H9 (cell line): ENCODE data around the gene C14orf132. TPM values are rescaled to one million over a fixed set of nuclear protein-coding genes. Genes with fewer than 3 reads are reported as not detected.

Experiments
- DNase-seq: peaks from one replicate; pipeline ENCODE4 v3.0.0-alpha.2; 2017
- H2AFZ ChIP-seq: one replicate; pipeline ENCODE4 v1.6.1; 2013; ENCODE audit warnings: mild to moderate bottlenecking, low read length, control low read depth, moderate library complexity
- H2AK5ac ChIP-seq: 2 replicates; pipeline ENCODE4 v1.6.1; 2013; ENCODE audit warnings: low read length, control low read depth, mixed read lengths; ENCODE audit not compliant: insufficient read length
- H2BK120ac ChIP-seq: one replicate; pipeline ENCODE4 v1.6.1; 2013; ENCODE audit warnings: low read depth, mild to moderate bottlenecking, low read length, control low read depth, inconsistent platforms; ENCODE audit not compliant: poor library complexity, severe bottlenecking
- H2BK12ac ChIP-seq: 2 replicates; pipeline ENCODE4 v1.6.1; 2013; ENCODE audit warnings: low read length, control low read depth, mixed read lengths, low read depth; ENCODE audit not compliant: insufficient read length
- H2BK15ac ChIP-seq: 2 replicates; pipeline ENCODE4 v1.6.1; 2013; ENCODE audit warnings: low read depth, low read length, control low read depth
- H2BK20ac ChIP-seq: one replicate; pipeline ENCODE4 v1.6.1; 2013; ENCODE audit warnings: low read depth, mild to moderate bottlenecking, low read length, control low read depth, inconsistent platforms; ENCODE audit not compliant: poor library complexity, severe bottlenecking
- H2BK5ac ChIP-seq: 2 replicates; pipeline ENCODE4 v1.6.1; 2013; ENCODE audit warnings: low read length, control low read depth, mixed read lengths; ENCODE audit not compliant: insufficient read length
- H3K14ac ChIP-seq: 2 replicates; pipeline ENCODE4 v1.6.1; 2013; ENCODE audit warnings: low read length, control low read depth; ENCODE audit not compliant: insufficient read depth
- H3K18ac ChIP-seq: 2 replicates; pipeline ENCODE4 v1.6.1; 2013; ENCODE audit warnings: low read depth, mild to moderate bottlenecking, mixed read lengths, low read length, control low read depth; ENCODE audit not compliant: insufficient read length
- H3K23ac ChIP-seq: 2 replicates; pipeline ENCODE4 v1.6.1; 2013; ENCODE audit warnings: low read length, control low read depth, mixed read lengths, low read depth; ENCODE audit not compliant: insufficient read length
- H3K23me2 ChIP-seq: 2 replicates; pipeline ENCODE4 v1.6.1; 2013; ENCODE audit warnings: low read depth, mild to moderate bottlenecking, mixed read lengths, low read length, control low read depth; ENCODE audit not compliant: insufficient read length, poor library complexity, severe bottlenecking
- H3K27ac ChIP-seq: 2 replicates; pipeline ENCODE4 v1.5.1; 2013; ENCODE audit warnings: low read length, control low read depth, mixed read lengths, low read depth; ENCODE audit not compliant: insufficient read length
- H3K27me3 ChIP-seq: 2 replicates; pipeline ENCODE4 v1.6.1; 2013; ENCODE audit warnings: low read length, control low read depth, inconsistent platforms; ENCODE audit not compliant: insufficient read depth
- H3K4ac ChIP-seq: 2 replicates; pipeline ENCODE4 v1.6.1; 2013; ENCODE audit warnings: low read depth, mild to moderate bottlenecking, control low read depth, inconsistent platforms, low read length, moderate library complexity
- H3K4me1 ChIP-seq: 2 replicates; pipeline ENCODE4 v1.6.1; 2013; ENCODE audit warnings: low read length, control low read depth, inconsistent platforms; ENCODE audit not compliant: insufficient read depth
- H3K4me2 ChIP-seq: 2 replicates; pipeline ENCODE4 v1.6.1; 2013; ENCODE audit warnings: low read length, control low read depth, mixed read lengths; ENCODE audit not compliant: insufficient read length, insufficient read depth
- H3K56ac ChIP-seq: 2 replicates; pipeline ENCODE4 v1.6.1; 2013; ENCODE audit warnings: low read depth, mild to moderate bottlenecking, mixed read lengths, low read length, control low read depth; ENCODE audit not compliant: insufficient read length
- H3K79me1 ChIP-seq: 2 replicates; pipeline ENCODE4 v1.6.1; 2013; ENCODE audit warnings: low read depth, mild to moderate bottlenecking, moderate library complexity, low read length, control low read depth, inconsistent platforms; ENCODE audit not compliant: insufficient read depth, poor library complexity, severe bottlenecking
- H3K79me2 ChIP-seq: 2 replicates; pipeline ENCODE4 v1.6.1; 2013; ENCODE audit warnings: low read length, control low read depth, inconsistent platforms; ENCODE audit not compliant: insufficient read depth
- H3K9ac ChIP-seq: 2 replicates; pipeline ENCODE4 v1.6.1; 2013; ENCODE audit warnings: low read length, control low read depth, mixed read lengths; ENCODE audit not compliant: insufficient read length; ENCODE audit errors: extremely low read depth
- H3K9me3 ChIP-seq: one replicate; pipeline ENCODE4 v1.6.1; 2013; ENCODE audit warnings: low read depth, low read length, inconsistent platforms; ENCODE audit not compliant: control insufficient read depth
- H3T11ph ChIP-seq: one replicate; pipeline ENCODE4 v1.6.1; 2013; ENCODE audit warnings: mild to moderate bottlenecking, low read length, control low read depth, inconsistent platforms
- H4K20me1 ChIP-seq: one replicate; pipeline ENCODE4 v1.6.1; 2013; ENCODE audit not compliant: control insufficient read depth, insufficient read length, insufficient read depth
- H4K5ac ChIP-seq: 2 replicates; pipeline ENCODE4 v1.6.1; 2013; ENCODE audit warnings: low read depth, mild to moderate bottlenecking, mixed read lengths, low read length, control low read depth; ENCODE audit not compliant: insufficient read length
- H4K8ac ChIP-seq: replicated peaks from 2 replicates; pipeline ENCODE4 v1.6.1; 2013; ENCODE audit warnings: low read length, control low read depth, mixed read lengths, low read depth; ENCODE audit not compliant: insufficient read length
- H4K91ac ChIP-seq: 2 replicates; pipeline ENCODE4 v1.6.1; 2013; ENCODE audit warnings: low read depth, mild to moderate bottlenecking, moderate library complexity, mixed read lengths, low read length, control low read depth; ENCODE audit not compliant: insufficient read length
- H3K27ac Mint-ChIP-seq, 3 experiments: 2 replicates in 2 of 3; 3 replicates in 1 of 3; pipeline ENCODE4 v1.8.0; 2020 to 2021; ENCODE audit warnings: mixed read lengths in 3 of 3, mild to moderate bottlenecking in 1 of 3, moderate library complexity in 1 of 3
- H3K27me3 Mint-ChIP-seq: 2 replicates; pipeline ENCODE4 v1.8.0; 2021; ENCODE audit warnings: low read depth, mild to moderate bottlenecking, moderate library complexity, mixed read lengths
- H3K36me3 Mint-ChIP-seq, 3 experiments: 2 replicates in 2 of 3; 3 replicates in 1 of 3; pipeline ENCODE4 v1.8.0; 2020 to 2021; ENCODE audit warnings: low read depth in 3 of 3, mixed read lengths in 3 of 3; ENCODE audit not compliant: insufficient read depth in 1 of 3
- H3K4me1 Mint-ChIP-seq, 2 experiments: 2 replicates each; pipeline ENCODE4 v1.8.0; 2020; ENCODE audit warnings: mixed read lengths in 2 of 2
- H3K4me3 Mint-ChIP-seq, 2 experiments: 2 replicates in 1 of 2; 3 replicates in 1 of 2; pipeline ENCODE4 v1.8.0; 2020 to 2021; ENCODE audit warnings: mild to moderate bottlenecking in 2 of 2, mixed read lengths in 2 of 2, moderate library complexity in 1 of 2
- H3K9me3 Mint-ChIP-seq, 2 experiments: 2 replicates in 1 of 2; 3 replicates in 1 of 2; pipeline ENCODE4 v1.8.0; 2020; ENCODE audit warnings: mild to moderate bottlenecking in 2 of 2, mixed read lengths in 2 of 2, moderate library complexity in 1 of 2
- CTCF ChIP-seq: fragments of 200-600 bp; sonication (generic); conservative IDR thresholded peaks from 3 replicates; pipeline ENCODE4 v1.8.0; 2021; ENCODE audit warnings: antibody characterized with exemption, mild to moderate bottlenecking
- total RNA-seq: library from RNA; stranded (reverse); gene quantifications from 2 replicates; pipeline ENCODE4 v1.2.1, GENCODE V29; 2021

The C14orf132 gene
- total RNA-seq, 1 experiment from 2014 or later, result 5.7 TPM

GRCh38 chr14:96047101-96047500, 7.9 kb downstream of the C14orf132 start:
- H2BK120ac ChIP-seq, result no peak overlapping the region
- no peaks in the 10 kb centered on the region for H3K23me2 ChIP-seq
- no peak overlapping the region for H4K91ac ChIP-seq
- no peak overlapping the region for H2AK5ac ChIP-seq
- no peak overlapping the region for H3K18ac ChIP-seq
- H3K9me3 ChIP-seq, result no peaks in the 10 kb centered on the region
- no peak overlapping the region for H2AFZ ChIP-seq
- no peak overlapping the region for H3K23ac ChIP-seq
- H3K4ac ChIP-seq, result no peak overlapping the region
- H3K9ac ChIP-seq, result no peak overlapping the region
- H2BK15ac ChIP-seq, result no peak overlapping the region
- H2BK20ac ChIP-seq, result no peak overlapping the region
- H4K5ac ChIP-seq, result no peak overlapping the region
- no peak overlapping the region for H3K4me3 Mint-ChIP-seq
- peaks cover 0 to 5% of the 10 kb centered on the region in 2 experiments; a peak in 1 of 5 replicates for H3K9me3 Mint-ChIP-seq
- H3K4me1 Mint-ChIP-seq, result peaks cover 6 to 11% of the 10 kb centered on the region in 2 experiments
- H3K36me3 Mint-ChIP-seq, result peaks cover 0 to 9% (median 9%) of the 10 kb centered on the region in 3 experiments; a peak in 6 of 7 replicates
- H3K56ac ChIP-seq, result no peak overlapping the region
- H3K4me1 ChIP-seq, result no peaks in the 10 kb centered on the region
- no peak overlapping the region for H3K4me2 ChIP-seq
- H3K27ac Mint-ChIP-seq, result no peak overlapping the region
- H3K14ac ChIP-seq, result no peak overlapping the region
- no peak overlapping the region for H4K8ac ChIP-seq
- H3K27ac ChIP-seq, result no peak overlapping the region
- DNase-seq, result no peak
- no peaks in the 10 kb centered on the region for H4K20me1 ChIP-seq
- H3K27me3 ChIP-seq, result no peaks in the 10 kb centered on the region
- no peak overlapping the region for H2BK12ac ChIP-seq
- H3K27me3 Mint-ChIP-seq, result peaks cover 8% of the 10 kb centered on the region
- no peak overlapping the region for H2BK5ac ChIP-seq
- no peaks in the 10 kb centered on the region for H3K79me2 ChIP-seq
- TF ChIP-seq CTCF, result no peak
- no peaks in the 10 kb centered on the region for H3K79me1 ChIP-seq
- no peak overlapping the region for H3T11ph ChIP-seq
